Heart left ventricle (tissue), 16 donors: ENCODE results near the gene DNTT. TPM values are rescaled to one million over a fixed set of nuclear protein-coding genes. Genes with fewer than 3 reads are reported as not detected.

Experiments used
- ATAC-seq, 4 donors: fragments of 200-7000 bp; cut with Tn5 transposase; one replicate each; pipeline ENCODE4 v1.9.1; 2020 to 2022; ENCODE audit warnings: moderate library complexity in 4 of 4, mild to moderate bottlenecking in 3 of 4, moderate number of reproducible peaks in 1 of 4
- DNase-seq, 5 donors: peaks; one replicate each; pipeline ENCODE4 v3.0.0-alpha.2; 2020
- H3K27ac ChIP-seq, 12 donors: fragments of 200-600 bp; sonication (generic) in 4 of 12; one replicate each; pipeline versions ENCODE4 v1.5.0 to v1.8.0; 2016 to 2022; ENCODE audit warnings: mild to moderate bottlenecking in 2 of 12
- H3K27me3 ChIP-seq, 9 donors: fragments of 200-600 bp; sonication (generic) in 2 of 9; one replicate each; pipeline versions ENCODE4 v1.5.1 to v1.8.0; 2016 to 2022; ENCODE audit warnings: mild to moderate bottlenecking in 3 of 9
- H3K36me3 ChIP-seq, 9 donors: fragments of 200-600 bp; sonication (generic) in 2 of 9; one replicate each; pipeline versions ENCODE4 v1.5.0 to v1.8.0; 2018 to 2022; ENCODE audit warnings: mild to moderate bottlenecking in 2 of 9
- H3K4me1 ChIP-seq, 12 donors: fragments of 200-600 bp; sonication (generic) in 4 of 12; one replicate each; pipeline versions ENCODE4 v1.5.0 to v1.8.0; 2016 to 2022; ENCODE audit warnings: mild to moderate bottlenecking in 3 of 12
- H3K4me3 ChIP-seq, 12 donors: fragments of 200-600 bp; sonication (generic) in 4 of 12; one replicate each; pipeline versions ENCODE4 v1.5.0 to v1.8.0; 2017 to 2022; ENCODE audit warnings: mild to moderate bottlenecking in 9 of 12, moderate library complexity in 4 of 12
- H3K9me3 ChIP-seq, 12 donors: fragments of 200-600 bp; sonication (generic) in 4 of 12; one replicate each; pipeline versions ENCODE4 v1.5.0 to v1.8.0; 2016 to 2022; ENCODE audit warnings: mild to moderate bottlenecking in 1 of 12
- POLR2A ChIP-seq, 2 donors: fragments of 450-650 bp; IDR thresholded peaks; one replicate each; pipeline ENCODE4 v1.6.1; 2017; ENCODE audit warnings: antibody characterized with exemption in 2 of 2, mild to moderate bottlenecking in 2 of 2, moderate library complexity in 2 of 2
- WGBS, 4 donors: extraction: QIAGEN DNeasy Blood & Tissue Kit in 2 of 4; methylation state at CpG; one replicate each; pipeline versions ENCODE4 v1.1.5 to v1.1.7; 2013 to 2018; 5-methylcytosine and 5-hydroxymethylcytosine counted together
- intact Hi-C, 10 donors: fragments of 100-400 bp; cut with DNase I; formaldehyde crosslinking; loops; one replicate each; pipeline versions ENCODE4 v1.11.1 to v1.14.2; 2022
- polyA plus RNA-seq, 2 donors: library from polyadenylated mRNA; stranded (reverse); fragments of 200-250 nt; gene quantifications; one replicate each; pipeline ENCODE4 v1.2.3, GENCODE V29; 2013
- total RNA-seq, 9 donors: library from RNA; depleted of rRNA in 2 of 9; stranded (reverse); fragments of >200 nt in 2 of 9; fragmentation: NEBNext Ultra II Directional in 3 of 9; extraction: Animal tissue kit (Norgen Biotek cat#: 25700) in 3 of 9; gene quantifications; one replicate each; pipeline versions ENCODE4 v1.1.0 to v1.2.4, GENCODE V29; 2016 to 2023
- TF ChIP-seq, protein P1 (sequence below), 12 donors: fragments of 200-600 bp; sonication (generic) in 4 of 12; IDR thresholded peaks; one replicate each; pipeline versions ENCODE4 v1.5.0 to v1.8.0; 2018 to 2022; ENCODE audit warnings: antibody characterized with exemption in 12 of 12, mild to moderate bottlenecking in 5 of 12
- donor health status: ischemic (EF 13 %, LVEDD 7.1; RV severe dilation, severe dysfunction).
- donor health status: healthy with polysubstance abuse.
- donor health status: DM: no; HTN: yes; CAD: no.
- donor health status: DM: no; HTN: no; CAD: no.
- donor health status: ischemic (EF 25% LVEDD 6.9; RV normal size, moderate dysfunction).
- donor health status: ischemic (EF 25% LVEDD 5.7; RV mildly dilated, moderate dysfunction).
- donor health status: healthy.
- donor health status: DM: yes; HTN: yes; CAD: no.
- donor health status: ischemic (EF 35%, LVEDD 5.7; RV mildly dilated, moderate dysfunction).
- donor health status: nonischemic (EF 11% LVEDD 7.7; RV severe dilation, severe dysfunction).
- donor health status: DM: yes; HTN: yes; CAD: no.
- donor health status: PGD.
- donor health status: ischemic (EF 29% LVEDD 5.4; RV normal size, mild dysfunction).
- donor health status: nonischemic (EF 23%, LVEDD 6.1; RV moderate dilation, normal function).

Gene DNTT
- total and polyA plus RNA-seq, 11 donors: not detected

GRCh38 chr10:96292971-96293920 lies 11.0 kb upstream of the DNTT start:
- DNase-seq (no peak), ATAC-seq (peak; percentile 66 to 83 (median 77))
- no peak for TF ChIP-seq POLR2A (IDR thresholded peaks at IDR 0.05)
- TF ChIP-seq, protein P1, sequence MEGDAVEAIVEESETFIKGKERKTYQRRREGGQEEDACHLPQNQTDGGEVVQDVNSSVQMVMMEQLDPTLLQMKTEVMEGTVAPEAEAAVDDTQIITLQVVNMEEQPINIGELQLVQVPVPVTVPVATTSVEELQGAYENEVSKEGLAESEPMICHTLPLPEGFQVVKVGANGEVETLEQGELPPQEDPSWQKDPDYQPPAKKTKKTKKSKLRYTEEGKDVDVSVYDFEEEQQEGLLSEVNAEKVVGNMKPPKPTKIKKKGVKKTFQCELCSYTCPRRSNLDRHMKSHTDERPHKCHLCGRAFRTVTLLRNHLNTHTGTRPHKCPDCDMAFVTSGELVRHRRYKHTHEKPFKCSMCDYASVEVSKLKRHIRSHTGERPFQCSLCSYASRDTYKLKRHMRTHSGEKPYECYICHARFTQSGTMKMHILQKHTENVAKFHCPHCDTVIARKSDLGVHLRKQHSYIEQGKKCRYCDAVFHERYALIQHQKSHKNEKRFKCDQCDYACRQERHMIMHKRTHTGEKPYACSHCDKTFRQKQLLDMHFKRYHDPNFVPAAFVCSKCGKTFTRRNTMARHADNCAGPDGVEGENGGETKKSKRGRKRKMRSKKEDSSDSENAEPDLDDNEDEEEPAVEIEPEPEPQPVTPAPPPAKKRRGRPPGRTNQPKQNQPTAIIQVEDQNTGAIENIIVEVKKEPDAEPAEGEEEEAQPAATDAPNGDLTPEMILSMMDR (IDR thresholded peaks at IDR 0.05): peak; percentile 33 to 72 (median 58)
- Histone ChIP-seq H3K27ac (no peak overlapping the region), H3K27me3 (peaks cover 0 to 40% (median 3%) of the 10 kb centered on the region in 9 donors), H3K36me3 (no peaks in the 10 kb centered on the region), H3K4me1 (peaks cover 0 to 5% (median 0%) of the 10 kb centered on the region in 12 donors), H3K4me3 (no peak overlapping the region), H3K9me3 (no peaks in the 10 kb centered on the region)
- 39 to 47% (median 44%) methylated on average over 7 of the region's 7 CpGs for whole genome bisulfite sequencing, 4 donors
- intact Hi-C loops: loop anchor here in 8 of 10 donors (1.0 to 5.0 kb wide), 9 partner anchors 62 to 601 kb away; partner anchors contain the start of gene TCTN3 (in 1 of the 8)

- Histone ChIP-seq H3K4me1 (peaks cover 0 to 12% (median 0%) of the 10 kb centered on the region in 12 donors), H3K27ac (no peak overlapping the region), H3K36me3 (no peaks in the 10 kb centered on the region), H3K9me3 (no peaks in the 10 kb centered on the region), H3K27me3 (peaks cover 0 to 28% (median 0%) of the 10 kb centered on the region in 9 donors), H3K4me3 (no peak overlapping the region)
- no peak for TF ChIP-seq POLR2A (IDR thresholded peaks at IDR 0.05)
- TF ChIP-seq, protein P1 (IDR thresholded peaks at IDR 0.05): no peak
- DNase-seq (no peak), ATAC-seq (no peak)
- intact Hi-C loops: loop anchor here in 3 of 10 donors (2.0 to 5.0 kb wide), 4 partner anchors 65 to 279 kb away; no protein-coding TSS in a partner anchor
- 40 to 54% (median 45%) methylated on average over 4 of the region's 4 CpGs for WGBS, 4 donors
Observed at GRCh38 chr10:96295475-96295874, 8.8 kb upstream of the DNTT start.

DNA sequence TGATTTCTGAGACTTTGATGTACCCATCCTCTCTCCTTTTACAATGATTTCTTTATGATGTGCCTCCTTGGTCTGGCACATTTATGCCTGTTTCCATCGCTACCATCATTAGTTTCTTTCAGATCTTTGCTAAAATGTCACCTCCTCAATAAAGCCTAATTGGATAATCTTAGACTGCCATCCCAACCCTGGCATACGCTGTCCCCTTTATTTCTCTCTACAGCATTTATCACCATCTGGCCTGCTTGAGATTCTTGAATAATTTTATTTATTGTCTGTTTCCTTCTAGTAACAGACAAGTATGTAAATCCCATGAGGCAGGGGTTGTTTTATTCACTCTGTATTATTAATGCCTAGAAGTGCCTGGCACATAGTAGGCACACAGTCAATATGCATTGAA lies 6.7 kb upstream of the DNTT start:
- intact Hi-C loops: loop anchor here in 1 of 10 donors (5.0 kb wide), 1 partner anchor 280 kb away; no protein-coding TSS in a partner anchor
- Histone ChIP-seq H3K27ac (no peak overlapping the region), H3K4me3 (no peak overlapping the region), H3K4me1 (peaks cover 0 to 12% (median 0%) of the 10 kb centered on the region in 12 donors), H3K36me3 (no peaks in the 10 kb centered on the region), H3K27me3 (peaks cover 0 to 23% (median 0%) of the 10 kb centered on the region in 9 donors), H3K9me3 (no peaks in the 10 kb centered on the region)
- TF ChIP-seq, protein P1 (IDR thresholded peaks at IDR 0.05): no peak
- TF ChIP-seq POLR2A (IDR thresholded peaks at IDR 0.05): no peak
- no peak for DNase-seq
- WGBS, 4 donors: 95 to 100% (median 96%) methylated on average over 2 of the region's 2 CpGs
- ATAC-seq: no peak

GRCh38 chr10:96298362-96298761 lies 5.9 kb upstream of the DNTT start:
- Histone ChIP-seq H3K36me3 (no peaks in the 10 kb centered on the region), H3K27me3 (peaks cover 0 to 23% (median 0%) of the 10 kb centered on the region in 9 donors), H3K4me1 (peaks cover 0 to 12% (median 0%) of the 10 kb centered on the region in 12 donors), H3K4me3 (no peak overlapping the region), H3K27ac (no peak overlapping the region), H3K9me3 (no peaks in the 10 kb centered on the region)
- DNase-seq (no peak), ATAC-seq (peak in 2 of 4 donors; percentile 77 to 83)
- 67 to 80% (median 71%) methylated on average over 3 of the region's 3 CpGs for WGBS, 4 donors
- intact Hi-C loops: loop anchor here in 1 of 10 donors (5.0 kb wide), 1 partner anchor 281 kb away; no protein-coding TSS in a partner anchor
- TF ChIP-seq, protein P1 (IDR thresholded peaks at IDR 0.05): no peak
- TF ChIP-seq POLR2A (IDR thresholded peaks at IDR 0.05): no peak
